Activated naive CD4-positive, alpha-beta T cell treated with anti-CD3 and anti-CD28 coated beads, Interleukin-2, amount 50 U/mL, for 72 hours (primary cell): ENCODE data around the gene FARP1. TPM values are rescaled to one million over a fixed set of nuclear protein-coding genes. Genes with fewer than 3 reads are reported as not detected.
"Not testable (repeated sequence)": the region's sequence is repeated elsewhere in the genome, so short reads cannot be mapped to it uniquely, and the experiment has no call there.

Experiments used
- ATAC-seq, 2 donors: fragments of 150-1000 bp; cut with Tn5 transposase; 2 replicates each; pipeline ENCODE4 v1.10.0; 2021; ENCODE audit warnings: mild to moderate bottlenecking in 2 of 2, moderate library complexity in 2 of 2
- DNase-seq, 2 donors: peaks; one replicate each; pipeline ENCODE4 v3.0.0; 2021 to 2022; ENCODE audit warnings: low spot score in 2 of 2
- H3K27ac Mint-ChIP-seq, 2 donors: one replicate each; pipeline ENCODE4 v1.8.0; 2022; ENCODE audit warnings: mild to moderate bottlenecking in 2 of 2, mixed read lengths in 2 of 2
- H3K36me3 Mint-ChIP-seq, 2 donors: one replicate each; pipeline ENCODE4 v1.8.0; 2022; ENCODE audit warnings: mixed read lengths in 2 of 2
- H3K9me3 Mint-ChIP-seq, 2 donors: one replicate each; pipeline ENCODE4 v1.8.0; 2022; ENCODE audit warnings: mixed read lengths in 2 of 2
- total RNA-seq, 2 donors: library from RNA; stranded (reverse); gene quantifications; one replicate each; pipeline ENCODE4 v1.2.3, GENCODE V29; 2022

FARP1 gene
- total RNA-seq, 2 donors from 2014 or later = 0.58 to 0.61 TPM

GRCh38 chr13:98405107-98405571, 262.2 kb downstream of the FARP1 start:
- DNase-seq (no peak), ATAC-seq (no peak)
- Mint-ChIP-seq H3K27ac (no peak overlapping the region), H3K9me3 (no peaks in the 10 kb centered on the region), H3K36me3 (no peaks in the 10 kb centered on the region)

DNA sequence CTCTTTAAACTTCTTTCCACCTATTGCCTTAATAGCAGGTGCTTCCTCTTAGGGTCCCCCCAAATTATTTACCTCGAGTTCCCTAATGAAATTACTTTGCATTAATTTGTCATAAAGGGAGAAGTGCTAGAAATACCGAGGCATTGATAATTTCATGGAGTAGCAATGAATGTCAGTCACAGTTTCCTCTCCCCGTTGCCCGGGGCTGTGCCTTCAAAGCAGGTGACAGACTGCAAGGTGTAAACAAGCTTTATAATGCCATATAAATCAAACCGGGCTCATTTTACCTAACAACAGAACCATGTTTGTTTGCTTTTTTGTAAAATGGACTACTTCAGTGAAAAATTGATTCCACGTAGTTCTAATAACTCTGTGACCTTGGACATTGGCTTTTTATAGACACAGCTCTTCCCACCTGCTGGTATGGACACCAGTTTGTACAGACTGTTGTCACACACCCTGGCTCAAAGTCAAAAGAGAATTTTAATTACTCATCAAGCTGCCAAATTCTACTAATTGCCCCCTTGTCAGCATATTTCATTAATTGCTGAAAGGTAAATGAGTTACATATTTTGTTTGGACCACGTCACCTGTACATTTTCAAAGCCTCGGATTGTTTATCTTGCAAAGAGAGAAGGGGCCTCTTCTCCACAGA, 262.9 kb downstream of the FARP1 start:
- no peak for DNase-seq
- ATAC-seq = no peak
- H3K9me3 Mint-ChIP-seq = no peaks in the 10 kb centered on the region
- no peaks in the 10 kb centered on the region for H3K36me3 Mint-ChIP-seq
- H3K27ac Mint-ChIP-seq = no peak overlapping the region

DNA sequence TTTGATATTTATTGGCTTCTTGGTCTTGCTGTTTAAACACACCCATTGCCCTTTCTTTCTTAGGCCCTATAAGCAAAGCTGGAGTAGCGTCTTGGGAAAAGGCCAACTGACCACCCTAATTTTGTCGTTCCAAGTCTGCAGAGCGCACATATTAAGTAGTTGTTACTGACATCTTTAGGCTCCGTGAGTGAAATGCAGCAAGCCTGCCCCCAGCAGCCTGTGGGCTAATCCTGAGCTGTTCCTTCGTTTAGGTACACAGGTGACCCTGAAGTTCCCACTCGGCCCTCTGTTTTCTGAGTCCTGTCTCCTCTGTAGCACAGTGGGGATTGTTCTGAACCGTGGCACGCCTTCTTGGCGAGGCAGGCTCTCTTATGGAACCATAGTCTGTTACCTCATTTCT, 263.5 kb downstream of the FARP1 start:
- no peak for DNase-seq
- H3K36me3 Mint-ChIP-seq = no peaks in the 10 kb centered on the region
- ATAC-seq = no peak
- no peaks in the 10 kb centered on the region for H3K9me3 Mint-ChIP-seq
- no peak overlapping the region for H3K27ac Mint-ChIP-seq

GRCh38 chr13:98406971-98407370, 264.1 kb downstream of the FARP1 start:
- Mint-ChIP-seq H3K9me3 (no peaks in the 10 kb centered on the region), H3K36me3 (no peaks in the 10 kb centered on the region), H3K27ac (no peak overlapping the region)
- ATAC-seq (no peak), DNase-seq (no peak)

- Mint-ChIP-seq H3K36me3 (no peaks in the 10 kb centered on the region), H3K9me3 (no peaks in the 10 kb centered on the region), H3K27ac (no peak overlapping the region)
- ATAC-seq = no peak
- no peak for DNase-seq
Measured at GRCh38 chr13:98407575-98407974, 264.7 kb downstream of the FARP1 start.

GRCh38 chr13:98409281-98409680, 266.4 kb downstream of the FARP1 start:
- Mint-ChIP-seq H3K36me3 (no peaks in the 10 kb centered on the region), H3K9me3 (no peaks in the 10 kb centered on the region), H3K27ac (no peak overlapping the region)
- no peak for ATAC-seq
- no peak for DNase-seq

GRCh38 chr13:98410612-98411011, 267.7 kb downstream of the FARP1 start:
- Mint-ChIP-seq H3K27ac (no peak overlapping the region), H3K36me3 (no peaks in the 10 kb centered on the region), H3K9me3 (no peaks in the 10 kb centered on the region)
- no peak for ATAC-seq
- no peak for DNase-seq

DNA sequence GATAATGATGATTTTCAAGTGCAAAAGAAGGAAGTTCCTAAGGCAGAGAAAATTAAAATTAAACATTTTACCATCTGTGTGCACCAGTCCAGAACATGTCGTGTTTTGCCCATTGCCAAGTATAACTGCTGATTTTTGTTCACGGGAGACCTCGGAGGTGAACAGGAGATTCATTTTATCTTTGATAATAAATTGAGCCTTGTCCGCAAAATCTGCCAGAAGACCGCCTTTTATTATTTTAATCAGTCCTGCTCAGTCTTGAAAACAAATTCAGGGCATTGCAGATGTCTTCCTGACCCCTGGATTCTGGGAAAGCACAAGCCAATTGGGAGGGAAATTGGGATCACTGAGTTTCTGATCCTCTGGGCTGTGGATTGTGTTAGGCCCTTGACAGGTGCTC, 268.1 kb downstream of the FARP1 start:
- Mint-ChIP-seq H3K9me3 (no peaks in the 10 kb centered on the region), H3K27ac (no peak overlapping the region), H3K36me3 (no peaks in the 10 kb centered on the region)
- ATAC-seq (no peak), DNase-seq (no peak)

DNA sequence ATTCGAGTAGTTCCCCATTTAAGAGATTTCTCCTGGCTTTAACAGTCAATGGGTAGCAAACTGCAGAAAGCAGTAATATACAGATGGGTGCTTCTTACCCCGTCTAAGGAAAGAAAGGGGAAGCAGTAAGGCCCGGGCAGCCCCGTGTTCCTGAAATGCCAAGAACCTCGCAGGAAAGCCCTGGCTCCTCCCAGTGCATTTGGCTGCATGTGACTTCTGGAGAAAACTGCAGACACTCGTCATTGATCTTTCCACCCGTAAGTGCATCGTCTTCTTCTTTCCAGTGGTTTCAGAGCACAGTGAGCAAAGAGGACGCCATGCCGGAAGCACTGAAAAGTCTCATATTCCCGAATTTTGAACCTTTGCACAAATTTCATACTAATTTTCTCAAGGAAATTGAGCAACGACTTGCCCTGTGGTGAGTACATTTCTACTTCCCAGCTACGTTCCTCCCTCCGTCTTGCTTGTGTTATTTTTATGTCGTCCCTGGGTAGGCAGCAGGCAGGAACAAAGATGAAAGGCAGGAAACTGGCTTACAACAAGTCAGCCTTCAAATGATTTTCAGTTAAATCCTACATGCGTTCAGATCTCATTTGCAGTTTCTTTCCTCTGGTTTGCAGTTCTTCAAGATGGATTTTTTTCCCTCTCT, 268.8 kb downstream of the FARP1 start:
- no peak overlapping the region for H3K27ac Mint-ChIP-seq
- H3K36me3 Mint-ChIP-seq = peaks cover 0 to under 1% of the 10 kb centered on the region in 2 donors
- DNase-seq = no peak
- ATAC-seq = peak in 1 of 2 donors; percentile 43
- peaks cover 0 to under 1% of the 10 kb centered on the region in 2 donors for H3K9me3 Mint-ChIP-seq

DNA sequence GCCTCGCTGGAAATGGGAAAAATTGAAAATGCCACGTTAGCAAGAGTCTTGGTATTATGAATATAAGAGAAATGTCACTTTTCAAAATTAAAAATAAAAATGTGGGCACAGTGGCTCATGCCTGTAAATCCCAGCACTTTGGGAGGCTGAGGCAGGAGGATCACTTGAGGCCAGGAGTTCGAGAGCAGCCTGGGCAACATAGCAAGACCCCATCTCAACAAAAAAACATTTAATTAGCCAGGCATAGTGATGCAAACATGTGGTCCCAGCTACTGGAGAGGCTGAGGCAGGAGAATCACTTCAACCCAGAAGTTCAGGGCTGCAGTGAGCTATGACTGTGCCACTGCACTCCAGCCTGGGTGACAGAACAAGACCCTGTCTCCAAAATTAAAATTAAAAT, 270.4 kb downstream of the FARP1 start:
- H3K9me3 Mint-ChIP-seq, ATAC-seq, DNase-seq, H3K36me3 Mint-ChIP-seq, H3K27ac Mint-ChIP-seq: not testable (repeated sequence)

DNA sequence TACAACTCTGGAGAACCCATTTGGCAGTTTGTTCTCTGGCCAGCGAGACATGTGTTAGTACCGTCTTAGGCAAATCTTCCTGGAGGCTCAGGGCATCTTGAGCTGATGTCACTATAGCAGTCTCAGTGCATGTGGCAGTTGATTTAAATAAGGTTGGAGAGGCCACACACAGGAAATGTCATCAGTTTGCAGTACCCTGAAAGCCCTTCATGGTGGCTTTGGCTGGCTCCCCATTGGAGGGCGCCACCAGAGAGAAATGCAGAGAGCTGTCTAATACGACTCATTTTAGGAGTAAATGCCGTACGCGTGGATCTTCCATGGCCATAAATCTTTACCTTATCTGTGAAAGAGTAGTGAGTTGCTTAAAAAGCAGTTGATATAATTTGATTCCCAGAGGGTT, 270.9 kb downstream of the FARP1 start:
- peaks cover 0 to 6% of the 10 kb centered on the region in 2 donors for H3K9me3 Mint-ChIP-seq
- no peak overlapping the region for H3K27ac Mint-ChIP-seq
- ATAC-seq (no peak), DNase-seq (no peak)
- H3K36me3 Mint-ChIP-seq = peaks cover 0 to 6% of the 10 kb centered on the region in 2 donors

GRCh38 chr13:98415326-98416070, 272.6 kb downstream of the FARP1 start:
- peaks cover 0 to 6% of the 10 kb centered on the region in 2 donors for H3K9me3 Mint-ChIP-seq
- no peak for DNase-seq
- H3K36me3 Mint-ChIP-seq = peaks cover 0 to 6% of the 10 kb centered on the region in 2 donors
- H3K27ac Mint-ChIP-seq = no peak overlapping the region
- ATAC-seq = no peak

DNA sequence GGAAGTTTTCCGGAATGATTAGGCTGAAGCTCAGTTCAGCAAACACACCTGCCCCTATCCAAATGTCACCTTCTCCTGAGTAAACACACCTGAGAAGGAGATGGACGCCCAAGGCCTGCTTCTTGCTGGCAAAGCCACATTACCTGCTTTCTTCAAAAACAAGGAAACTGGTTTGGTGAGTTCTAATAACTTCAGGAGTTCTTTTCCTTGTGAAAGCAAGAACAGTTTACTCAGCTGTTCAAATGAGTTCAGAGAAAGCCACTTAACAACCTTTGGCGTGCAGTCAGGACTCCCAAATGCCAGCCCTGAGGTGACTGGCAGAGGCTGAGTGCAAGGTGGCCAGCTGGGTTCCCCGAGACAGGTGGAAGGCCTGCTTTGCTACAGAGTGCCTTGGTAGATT, 273.5 kb downstream of the FARP1 start:
- peaks cover 0 to 6% of the 10 kb centered on the region in 2 donors for H3K9me3 Mint-ChIP-seq
- no peak overlapping the region for H3K27ac Mint-ChIP-seq
- no peak for DNase-seq
- no peak for ATAC-seq
- peaks cover 0 to 6% of the 10 kb centered on the region in 2 donors for H3K36me3 Mint-ChIP-seq

GRCh38 chr13:98419786-98420553, 277.1 kb downstream of the FARP1 start:
- ATAC-seq (no peak), DNase-seq (no peak)
- no peak overlapping the region for H3K27ac Mint-ChIP-seq
- H3K9me3 Mint-ChIP-seq = peaks cover 0 to 6% of the 10 kb centered on the region in 2 donors
- H3K36me3 Mint-ChIP-seq = peaks cover 0 to 6% of the 10 kb centered on the region in 2 donors

GRCh38 chr13:98420554-98421175, 277.8 kb downstream of the FARP1 start:
- DNase-seq (no peak), ATAC-seq (no peak)
- Mint-ChIP-seq H3K27ac (no peak overlapping the region), H3K36me3 (peaks cover 0 to 6% of the 10 kb centered on the region in 2 donors), H3K9me3 (peaks cover 0 to 6% of the 10 kb centered on the region in 2 donors)

DNA sequence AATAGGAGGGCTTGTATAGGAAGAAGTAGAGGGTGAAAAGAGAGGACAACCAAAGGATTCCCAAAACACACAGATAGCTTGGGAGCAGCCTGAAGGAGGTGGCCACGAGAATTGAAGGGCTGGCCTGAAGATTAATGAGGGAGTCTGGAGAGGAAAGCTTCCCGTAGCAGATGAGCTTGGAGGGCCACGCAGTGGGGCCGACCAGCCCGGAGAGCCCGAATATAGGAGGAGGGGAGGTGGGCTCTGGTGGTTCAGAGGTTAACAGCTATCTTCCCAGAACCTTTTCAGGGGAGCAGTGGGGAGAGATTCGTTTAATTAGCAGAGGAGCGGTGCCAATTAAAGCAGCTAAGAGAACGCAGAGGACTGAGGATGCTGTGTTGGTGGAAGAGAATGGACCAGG, 279.2 kb downstream of the FARP1 start:
- ATAC-seq = no peak
- Mint-ChIP-seq H3K27ac (no peak overlapping the region), H3K36me3 (peaks cover 0 to 3% of the 10 kb centered on the region in 2 donors), H3K9me3 (peaks cover 0 to 2% of the 10 kb centered on the region in 2 donors)
- DNase-seq = no peak
